Astrocyte (in vitro differentiated cells and primary cell): ENCODE data around the gene CNN2. TPM values are rescaled to one million over a fixed set of nuclear protein-coding genes. Genes with fewer than 3 reads are reported as not detected.

Experiments used
- DNase-seq: peaks from one replicate; pipeline ENCODE4 v3.0.0-alpha.2; 2010; ENCODE audit warnings: low read depth
- FAIRE-seq: peaks from 2 replicates; lab custom pipeline; 2011; peaks lifted over from hg19 to GRCh38; lab: Jason Lieb, UNC
- H2AFZ ChIP-seq: 2 replicates; pipeline ENCODE4 v1.6.0; 2012; ENCODE audit warnings: low read depth, low read length, inconsistent platforms
- H3K27ac ChIP-seq: 2 replicates; pipeline ENCODE4 v1.5.1; 2011; ENCODE audit warnings: low read depth, low read length, inconsistent platforms
- H3K27me3 ChIP-seq: 2 replicates; pipeline ENCODE4 v1.6.0; 2011; ENCODE audit warnings: low read length, inconsistent platforms; ENCODE audit not compliant: insufficient read depth
- H3K36me3 ChIP-seq: 2 replicates; pipeline ENCODE4 v1.5.1; 2011; ENCODE audit warnings: low read length, inconsistent platforms; ENCODE audit not compliant: insufficient read depth
- H3K4me1 ChIP-seq: 2 replicates; pipeline ENCODE4 v1.5.1; 2011; ENCODE audit warnings: low read length, inconsistent platforms; ENCODE audit not compliant: insufficient read depth
- H3K4me2 ChIP-seq: 2 replicates; pipeline ENCODE4 v1.6.0; 2012; ENCODE audit warnings: low read length, inconsistent platforms
- H3K4me3 ChIP-seq: 2 replicates; pipeline ENCODE4 v1.5.1; 2011; ENCODE audit warnings: low read depth, mild to moderate bottlenecking, low read length, inconsistent platforms; ENCODE audit not compliant: insufficient read depth
- H3K79me2 ChIP-seq: 2 replicates; pipeline ENCODE4 v1.6.0; 2012; ENCODE audit warnings: mild to moderate bottlenecking, low read length, inconsistent platforms; ENCODE audit not compliant: insufficient read depth
- H3K9ac ChIP-seq: 2 replicates; pipeline ENCODE4 v1.6.0; 2012; ENCODE audit warnings: mild to moderate bottlenecking, low read length, inconsistent platforms
- H3K9me3 ChIP-seq: 2 replicates; pipeline ENCODE4 v1.5.1; 2012; ENCODE audit warnings: low read depth, mild to moderate bottlenecking, low read length, inconsistent platforms; ENCODE audit not compliant: insufficient read depth
- H4K20me1 ChIP-seq: 2 replicates; pipeline ENCODE4 v1.6.0; 2012; ENCODE audit warnings: low read length, inconsistent platforms; ENCODE audit not compliant: insufficient read depth
- H3K27ac Mint-ChIP-seq: one replicate; pipeline ENCODE4 v1.8.0; 2021; ENCODE audit warnings: mild to moderate bottlenecking, mixed read lengths; ENCODE audit not compliant: unreplicated experiment
- H3K27me3 Mint-ChIP-seq: one replicate; pipeline ENCODE4 v1.8.0; 2021; ENCODE audit warnings: low read depth, mixed read lengths; ENCODE audit not compliant: unreplicated experiment
- H3K36me3 Mint-ChIP-seq: one replicate; pipeline ENCODE4 v1.8.0; 2021; ENCODE audit warnings: low read depth, mixed read lengths; ENCODE audit not compliant: unreplicated experiment
- H3K4me1 Mint-ChIP-seq: one replicate; pipeline ENCODE4 v1.8.0; 2021; ENCODE audit warnings: low read depth, mixed read lengths; ENCODE audit not compliant: unreplicated experiment
- H3K4me3 Mint-ChIP-seq: one replicate; pipeline ENCODE4 v1.8.0; 2021; ENCODE audit warnings: mild to moderate bottlenecking, moderate library complexity, mixed read lengths; ENCODE audit not compliant: unreplicated experiment
- H3K9me3 Mint-ChIP-seq: one replicate; pipeline ENCODE4 v1.8.0; 2021; ENCODE audit warnings: mild to moderate bottlenecking, mixed read lengths; ENCODE audit not compliant: unreplicated experiment
- CTCF ChIP-seq: IDR thresholded peaks from 2 replicates; pipeline ENCODE4 v1.5.1; 2011; ENCODE audit warnings: low read depth, mild to moderate bottlenecking, inconsistent platforms, low read length, moderate library complexity; ENCODE audit not compliant: insufficient read depth
- EZH2 ChIP-seq: IDR thresholded peaks from 2 replicates; pipeline ENCODE4 v1.6.1; 2012; ENCODE audit warnings: mild to moderate bottlenecking, low read length, inconsistent platforms; ENCODE audit not compliant: insufficient read depth
- total RNA-seq: library from RNA; stranded (reverse); gene quantifications from 2 replicates; pipeline ENCODE4 v1.2.1, GENCODE V29; 2021

The CNN2 gene
- total RNA-seq, 1 donor from 2014 or later, result 819 TPM

GRCh38 chr19:1060689-1061088 lies 34.3 kb downstream of the CNN2 start:
- H3K79me2 ChIP-seq, result no peaks in the 10 kb centered on the region
- no peak overlapping the region for H3K9ac ChIP-seq
- peaks cover 28% of the 10 kb centered on the region for H3K9me3 ChIP-seq
- no peaks in the 10 kb centered on the region for H3K27me3 ChIP-seq
- H3K36me3 ChIP-seq, result no peaks in the 10 kb centered on the region
- DNase-seq (no peak), FAIRE-seq (no peak)
- TF ChIP-seq EZH2 (no peak), CTCF (no peak)
- H3K4me1 ChIP-seq, result no peaks in the 10 kb centered on the region
- H3K27ac ChIP-seq, result no peak overlapping the region
- H3K4me2 ChIP-seq, result no peak overlapping the region
- Mint-ChIP-seq H3K27ac (no peak overlapping the region), H3K4me3 (no peak overlapping the region), H3K4me1 (peaks cover 3% of the 10 kb centered on the region), H3K27me3 (peaks cover 2% of the 10 kb centered on the region), H3K9me3 (no peaks in the 10 kb centered on the region), H3K36me3 (peaks cover 15% of the 10 kb centered on the region)
- no peak overlapping the region for H2AFZ ChIP-seq
- peaks cover 6% of the 10 kb centered on the region for H4K20me1 ChIP-seq
- H3K4me3 ChIP-seq, result no peak overlapping the region

GRCh38 chr19:1061987-1062386 lies 35.6 kb downstream of the CNN2 start:
- Mint-ChIP-seq H3K4me1 (peaks cover 3% of the 10 kb centered on the region), H3K27me3 (peaks cover 2% of the 10 kb centered on the region), H3K9me3 (no peaks in the 10 kb centered on the region), H3K27ac (no peak overlapping the region), H3K4me3 (no peak overlapping the region), H3K36me3 (peaks cover 9% of the 10 kb centered on the region)
- H3K9ac ChIP-seq, result no peak overlapping the region
- no peaks in the 10 kb centered on the region for H3K79me2 ChIP-seq
- no peaks in the 10 kb centered on the region for H3K36me3 ChIP-seq
- H3K4me3 ChIP-seq, result no peak overlapping the region
- H3K27ac ChIP-seq, result no peak overlapping the region
- H3K27me3 ChIP-seq, result peaks cover 5% of the 10 kb centered on the region
- TF ChIP-seq EZH2 (no peak), CTCF (no peak)
- DNase-seq, result no peak
- FAIRE-seq, result no peak
- peaks cover 18% of the 10 kb centered on the region for H3K9me3 ChIP-seq
- H2AFZ ChIP-seq, result no peak overlapping the region
- H4K20me1 ChIP-seq, result peaks cover 9% of the 10 kb centered on the region
- no peak overlapping the region for H3K4me2 ChIP-seq
- peaks cover 3% of the 10 kb centered on the region for H3K4me1 ChIP-seq

- peaks cover 5% of the 10 kb centered on the region for H3K27me3 ChIP-seq
- H3K4me3 ChIP-seq, result no peak overlapping the region
- Mint-ChIP-seq H3K36me3 (peaks cover 5% of the 10 kb centered on the region), H3K9me3 (no peaks in the 10 kb centered on the region), H3K4me3 (no peak overlapping the region), H3K27me3 (peaks cover 2% of the 10 kb centered on the region), H3K4me1 (peaks cover 3% of the 10 kb centered on the region), H3K27ac (no peak overlapping the region)
- peaks cover 9% of the 10 kb centered on the region for H4K20me1 ChIP-seq
- no peak overlapping the region for H3K4me2 ChIP-seq
- no peak for DNase-seq
- no peak for TF ChIP-seq EZH2
- TF ChIP-seq CTCF, result no peak
- no peaks in the 10 kb centered on the region for H3K36me3 ChIP-seq
- peaks cover 3% of the 10 kb centered on the region for H3K4me1 ChIP-seq
- H3K9ac ChIP-seq, result no peak overlapping the region
- FAIRE-seq, result no peak
- no peak overlapping the region for H3K27ac ChIP-seq
- H2AFZ ChIP-seq, result no peak overlapping the region
- H3K79me2 ChIP-seq, result no peaks in the 10 kb centered on the region
- peaks cover 14% of the 10 kb centered on the region for H3K9me3 ChIP-seq
Observed at GRCh38 chr19:1062387-1063029, 36.1 kb downstream of the CNN2 start.
